ENCODE measurements around the gene HPS1. TPM values are rescaled to one million over a fixed set of nuclear protein-coding genes. Genes with fewer than 3 reads are reported as not detected.

HPS1 gene
- total and polyA plus RNA-seq, 4 donors: 14.5 to 44.3 (median 34.2) TPM

GRCh38 chr10:98453729-98454128 is 7.0 kb upstream of the HPS1 start:
- Histone ChIP-seq H3K36me3 (ENCODE audit: control insufficient read depth, insufficient read depth, low read length) (no peaks in the 10 kb centered on the region), H3K27me3 (ENCODE audit: control insufficient read depth, insufficient read depth, low read length) (no peaks in the 10 kb centered on the region), H3K27ac (ENCODE audit: low read depth, low read length) (no peak overlapping the region), H3K4me3 (ENCODE audit: low read depth, low read length) (no peak overlapping the region), H3K9me3 (ENCODE audit: control insufficient read depth, insufficient read depth, low read length) (no peaks in the 10 kb centered on the region), H3K4me1 (ENCODE audit: control insufficient read depth, insufficient read depth, low read length) (peaks cover 4% of the 10 kb centered on the region)
- DNase-seq (ENCODE audit: low read depth in 4 of 6, low spot score in 6 of 6): no peak
- WGBS (ENCODE audit: insufficient coverage): no CpG with 5 or more reads among the region's 2 CpGs

GRCh38 chr10:98450618-98451017 is 3.9 kb upstream of the HPS1 start:
- H3K4me3 ChIP-seq (ENCODE audit: low read depth, low read length): no peak overlapping the region
- no peaks in the 10 kb centered on the region for H3K9me3 ChIP-seq (ENCODE audit: control insufficient read depth, insufficient read depth, low read length)
- peaks cover 14% of the 10 kb centered on the region for H3K4me1 ChIP-seq (ENCODE audit: control insufficient read depth, insufficient read depth, low read length)
- no peak overlapping the region for H3K27ac ChIP-seq (ENCODE audit: low read depth, low read length)
- no peaks in the 10 kb centered on the region for H3K27me3 ChIP-seq (ENCODE audit: control insufficient read depth, insufficient read depth, low read length)
- DNase-seq (ENCODE audit: low read depth in 4 of 6, low spot score in 6 of 6): no peak
- WGBS (ENCODE audit: insufficient coverage): no CpG with 5 or more reads among the region's 1 CpG
- no peaks in the 10 kb centered on the region for H3K36me3 ChIP-seq (ENCODE audit: control insufficient read depth, insufficient read depth, low read length)

- no peak for DNase-seq (ENCODE audit: low read depth in 4 of 6, low spot score in 6 of 6)
- Histone ChIP-seq H3K9me3 (ENCODE audit: control insufficient read depth, insufficient read depth, low read length) (no peaks in the 10 kb centered on the region), H3K4me3 (ENCODE audit: low read depth, low read length) (no peak overlapping the region), H3K27me3 (ENCODE audit: control insufficient read depth, insufficient read depth, low read length) (no peaks in the 10 kb centered on the region), H3K27ac (ENCODE audit: low read depth, low read length) (no peak overlapping the region), H3K4me1 (ENCODE audit: control insufficient read depth, insufficient read depth, low read length) (peaks cover 16% of the 10 kb centered on the region), H3K36me3 (ENCODE audit: control insufficient read depth, insufficient read depth, low read length) (peaks cover 6% of the 10 kb centered on the region)
These were observed 2.6 kb upstream of the HPS1 start for GRCh38 chr10:98449287-98449686.

GRCh38 chr10:98446151-98446660 is 529 bp downstream of the HPS1 start:
- H3K27ac ChIP-seq (ENCODE audit: low read depth, low read length): peak overlapping the region; percentile 71
- H3K4me3 ChIP-seq (ENCODE audit: low read depth, low read length): peak overlapping the region; percentile 59
- 6% methylated on average over 26 of the region's 28 CpGs for WGBS (ENCODE audit: insufficient coverage)

GRCh38 chr10:98445200-98445812 is 1.4 kb downstream of the HPS1 start:
- no peak overlapping the region for H3K4me3 ChIP-seq (ENCODE audit: low read depth, low read length)
- 90% methylated on average over 9 of the region's 10 CpGs for WGBS (ENCODE audit: insufficient coverage)

More at GRCh38 chr10:98446151-98446660, 529 bp downstream of the HPS1 start:
- peak in 4 of 6 donors; percentile 11 to 74 (median 36) for DNase-seq (ENCODE audit: low read depth in 4 of 6, low spot score in 6 of 6)
- no peaks in the 10 kb centered on the region for H3K27me3 ChIP-seq (ENCODE audit: control insufficient read depth, insufficient read depth, low read length)
- H3K36me3 ChIP-seq (ENCODE audit: control insufficient read depth, insufficient read depth, low read length): peaks cover 22% of the 10 kb centered on the region
- no peaks in the 10 kb centered on the region for H3K9me3 ChIP-seq (ENCODE audit: control insufficient read depth, insufficient read depth, low read length)
- H3K4me1 ChIP-seq (ENCODE audit: control insufficient read depth, insufficient read depth, low read length): peaks cover 16% of the 10 kb centered on the region

GRCh38 chr10:98444314-98445006 is 2.3 kb downstream of the HPS1 start:
- no peak for DNase-seq (ENCODE audit: low read depth in 4 of 6, low spot score in 6 of 6)
- H3K9me3 ChIP-seq (ENCODE audit: control insufficient read depth, insufficient read depth, low read length): no peaks in the 10 kb centered on the region
- H3K27ac ChIP-seq (ENCODE audit: low read depth, low read length): no peak overlapping the region
- no peak overlapping the region for H3K4me3 ChIP-seq (ENCODE audit: low read depth, low read length)
- no peaks in the 10 kb centered on the region for H3K27me3 ChIP-seq (ENCODE audit: control insufficient read depth, insufficient read depth, low read length)
- peaks cover 22% of the 10 kb centered on the region for H3K36me3 ChIP-seq (ENCODE audit: control insufficient read depth, insufficient read depth, low read length)
- peaks cover 16% of the 10 kb centered on the region for H3K4me1 ChIP-seq (ENCODE audit: control insufficient read depth, insufficient read depth, low read length)
- 91% methylated on average over 9 of the region's 9 CpGs for WGBS (ENCODE audit: insufficient coverage)

More at GRCh38 chr10:98445200-98445812, 1.4 kb downstream of the HPS1 start:
- Histone ChIP-seq H3K27me3 (ENCODE audit: control insufficient read depth, insufficient read depth, low read length) (no peaks in the 10 kb centered on the region), H3K27ac (ENCODE audit: low read depth, low read length) (no peak overlapping the region), H3K4me1 (ENCODE audit: control insufficient read depth, insufficient read depth, low read length) (peaks cover 16% of the 10 kb centered on the region), H3K36me3 (ENCODE audit: control insufficient read depth, insufficient read depth, low read length) (peaks cover 22% of the 10 kb centered on the region), H3K9me3 (ENCODE audit: control insufficient read depth, insufficient read depth, low read length) (no peaks in the 10 kb centered on the region)
- DNase-seq (ENCODE audit: low read depth in 4 of 6, low spot score in 6 of 6): no peak

- H3K4me1 ChIP-seq (ENCODE audit: control insufficient read depth, insufficient read depth, low read length): no peaks in the 10 kb centered on the region
- H3K4me3 ChIP-seq (ENCODE audit: low read depth, low read length): no peak overlapping the region
- no peak overlapping the region for H3K27ac ChIP-seq (ENCODE audit: low read depth, low read length)
- no peak for DNase-seq (ENCODE audit: low read depth in 4 of 6, low spot score in 6 of 6)
- H3K36me3 ChIP-seq (ENCODE audit: control insufficient read depth, insufficient read depth, low read length): peaks cover 40% of the 10 kb centered on the region
- H3K9me3 ChIP-seq (ENCODE audit: control insufficient read depth, insufficient read depth, low read length): no peaks in the 10 kb centered on the region
- 88% methylated on average over 4 of the region's 4 CpGs for WGBS (ENCODE audit: insufficient coverage)
- no peaks in the 10 kb centered on the region for H3K27me3 ChIP-seq (ENCODE audit: control insufficient read depth, insufficient read depth, low read length)
These were observed 8.0 kb downstream of the HPS1 start for GRCh38 chr10:98438715-98439114.

- 72% methylated on average over 4 of the region's 4 CpGs for WGBS (ENCODE audit: insufficient coverage)
- peaks cover 31% of the 10 kb centered on the region for H3K36me3 ChIP-seq (ENCODE audit: control insufficient read depth, insufficient read depth, low read length)
- no peaks in the 10 kb centered on the region for H3K27me3 ChIP-seq (ENCODE audit: control insufficient read depth, insufficient read depth, low read length)
- no peak overlapping the region for H3K27ac ChIP-seq (ENCODE audit: low read depth, low read length)
- peaks cover 2% of the 10 kb centered on the region for H3K9me3 ChIP-seq (ENCODE audit: control insufficient read depth, insufficient read depth, low read length)
- H3K4me3 ChIP-seq (ENCODE audit: low read depth, low read length): no peak overlapping the region
- DNase-seq (ENCODE audit: low read depth in 4 of 6, low spot score in 6 of 6): peak in 2 of 6 donors; percentile 26 to 58
- H3K4me1 ChIP-seq (ENCODE audit: control insufficient read depth, insufficient read depth, low read length): no peaks in the 10 kb centered on the region
These were observed 10.0 kb downstream of the HPS1 start for GRCh38 chr10:98436704-98437103.

GRCh38 chr10:98435178-98435577 is 11.6 kb downstream of the HPS1 start:
- Histone ChIP-seq H3K27me3 (ENCODE audit: control insufficient read depth, insufficient read depth, low read length) (no peaks in the 10 kb centered on the region), H3K36me3 (ENCODE audit: control insufficient read depth, insufficient read depth, low read length) (peaks cover 41% of the 10 kb centered on the region), H3K9me3 (ENCODE audit: control insufficient read depth, insufficient read depth, low read length) (peaks cover 2% of the 10 kb centered on the region), H3K4me3 (ENCODE audit: low read depth, low read length) (no peak overlapping the region), H3K27ac (ENCODE audit: low read depth, low read length) (no peak overlapping the region), H3K4me1 (ENCODE audit: control insufficient read depth, insufficient read depth, low read length) (no peaks in the 10 kb centered on the region)
- DNase-seq (ENCODE audit: low read depth in 4 of 6, low spot score in 6 of 6): no peak
- over 99% methylated on average over 12 of the region's 12 CpGs for WGBS (ENCODE audit: insufficient coverage)
